Measurements from ENCODE around the gene LLCFC1.

GRCh38 chr7:142910481-142910880 lies 28.8 kb upstream of the LLCFC1 start:
- no peak for TF ChIP-seq CTCF (IDR thresholded peaks at IDR 0.05; ENCODE audit: poor library complexity, severe bottlenecking)
- no peak for TF ChIP-seq MXI1 (conservative IDR thresholded peaks at IDR 0.05; ENCODE audit: poor library complexity, severe bottlenecking)
- TF ChIP-seq POLR2AphosphoS5 (IDR thresholded peaks at IDR 0.05): no peak
